H1 (cell line): Measurements from ENCODE around the gene ARID4A. TPM values are rescaled to one million over a fixed set of nuclear protein-coding genes. Genes with fewer than 3 reads are reported as not detected.
"Not testable (repeated sequence)": the region's sequence is repeated elsewhere in the genome, so short reads cannot be mapped to it uniquely, and the experiment has no call there.

ENCODE experiments used
- CTCF ChIA-PET: fragments of 300-600 bp; sonication (Branson Sonifier 250); formaldehyde crosslinking; loops from one replicate; lab custom pipeline; 2021; ENCODE audit not compliant: partially characterized antibody; lab: Charles Lee
- POLR2A ChIA-PET: fragments of 300-600 bp; sonication (Branson Sonifier 250); formaldehyde crosslinking; loops from one replicate; lab custom pipeline; 2021; ENCODE audit warnings: inconsistent platforms; ENCODE audit not compliant: partially characterized antibody; lab: Charles Lee
- DNase-seq, 2 experiments: peaks; one replicate each; pipeline versions ENCODE4 v3.0.0 to v3.0.0-alpha.2; 2010 to 2022; ENCODE audit warnings: low spot score in 2 of 2, low read depth in 1 of 2, mixed read lengths in 1 of 2
- FAIRE-seq: peaks from 2 replicates; lab custom pipeline; 2011; peaks lifted over from hg19 to GRCh38; lab: Jason Lieb, UNC
- H2AFZ ChIP-seq: 2 replicates; pipeline ENCODE4 v1.8.1; 2012; ENCODE audit warnings: low read length, inconsistent platforms
- H2AK5ac ChIP-seq: 2 replicates; pipeline ENCODE4 v1.6.1; 2013; ENCODE audit warnings: low read depth, low read length
- H2BK120ac ChIP-seq: replicated peaks from 2 replicates; pipeline ENCODE3; 2013; ENCODE audit warnings: low read depth, low read length, inconsistent platforms
- H2BK12ac ChIP-seq: 2 replicates; pipeline ENCODE4 v1.6.1; 2013; ENCODE audit warnings: low read depth, low read length
- H2BK15ac ChIP-seq: 2 replicates; pipeline ENCODE4 v1.6.1; 2013; ENCODE audit warnings: low read length
- H2BK20ac ChIP-seq: 2 replicates; pipeline ENCODE4 v1.6.1; 2013; ENCODE audit warnings: low read length
- H2BK5ac ChIP-seq: 2 replicates; pipeline ENCODE4 v1.6.1; 2013; ENCODE audit warnings: low read depth, low read length
- H3K14ac ChIP-seq: 2 replicates; pipeline ENCODE4 v1.6.1; 2013; ENCODE audit warnings: inconsistent platforms; ENCODE audit not compliant: insufficient read length
- H3K18ac ChIP-seq: 2 replicates; pipeline ENCODE4 v1.6.1; 2013; ENCODE audit warnings: low read length; ENCODE audit errors: extremely low read depth
- H3K23ac ChIP-seq: 2 replicates; pipeline ENCODE4 v1.6.1; 2013; ENCODE audit warnings: inconsistent platforms; ENCODE audit not compliant: insufficient read length
- H3K23me2 ChIP-seq: 2 replicates; pipeline ENCODE4 v1.6.1; 2013; ENCODE audit warnings: low read depth, low read length
- H3K27ac ChIP-seq: 2 replicates; pipeline ENCODE4 v1.6.1; 2011; ENCODE audit warnings: low read depth, low read length, inconsistent platforms
- H3K27me3 ChIP-seq, 4 experiments: replicated peaks in 1 of 4; 1 replicate in 1 of 4; 2 replicates in 3 of 4; pipeline versions ENCODE4 v1.6.1 to v1.8.1; 2011 to 2013; ENCODE audit warnings: low read length in 3 of 4, mild to moderate bottlenecking in 3 of 4, inconsistent platforms in 2 of 4, mixed read lengths in 2 of 4, moderate library complexity in 1 of 4; ENCODE audit not compliant: control insufficient read depth in 3 of 4, insufficient read depth in 3 of 4; ENCODE audit errors: extremely low read depth in 1 of 4
- H3K36me3 ChIP-seq, 4 experiments: 2 replicates each; pipeline versions ENCODE4 v1.6.1 to v1.8.1; 2011 to 2013; ENCODE audit warnings: mild to moderate bottlenecking in 4 of 4, low read length in 3 of 4, moderate library complexity in 2 of 4, control low read depth in 1 of 4, inconsistent platforms in 1 of 4; ENCODE audit not compliant: insufficient read depth in 4 of 4, control insufficient read depth in 2 of 4
- H3K4ac ChIP-seq: replicated peaks from 2 replicates; pipeline ENCODE3; 2013; ENCODE audit warnings: low read length, low read depth, mixed read lengths, inconsistent platforms; ENCODE audit not compliant: insufficient read length
- H3K4me1 ChIP-seq, 4 experiments: replicated peaks in 1 of 4; 1 replicate in 1 of 4; 2 replicates in 3 of 4; pipeline versions ENCODE4 v1.6.1 to v1.8.1; 2011 to 2013; ENCODE audit warnings: low read length in 3 of 4, inconsistent platforms in 2 of 4, mixed read lengths in 1 of 4; ENCODE audit not compliant: insufficient read depth in 4 of 4, control insufficient read depth in 3 of 4
- H3K4me2 ChIP-seq, 2 experiments: 2 replicates each; pipeline versions ENCODE4 v1.6.1 to v1.8.1; 2011 to 2013; ENCODE audit warnings: low read depth in 2 of 2, low read length in 2 of 2, control low read depth in 1 of 2, inconsistent platforms in 1 of 2, mild to moderate bottlenecking in 1 of 2; ENCODE audit not compliant: insufficient read depth in 1 of 2
- H3K4me3 ChIP-seq, 4 experiments: fragments of 200-600, 300-600 bp in 1 of 4; sonication (generic), shearing (Covaris generic), sonication (Bioruptor Twin) in 1 of 4; 2 replicates each; pipeline versions ENCODE4 v1.5.1 to v1.8.1; 2011 to 2016; ENCODE audit warnings: low read length in 4 of 4, low read depth in 3 of 4, control low read depth in 2 of 4, inconsistent platforms in 2 of 4, mild to moderate bottlenecking in 2 of 4, mixed read lengths in 1 of 4, moderate library complexity in 1 of 4; ENCODE audit not compliant: insufficient read depth in 2 of 4; ENCODE audit errors: extremely low read depth in 1 of 4
- H3K56ac ChIP-seq: replicated peaks from 2 replicates; pipeline ENCODE3; 2013; ENCODE audit warnings: low read depth, mild to moderate bottlenecking, mixed read lengths, low read length, inconsistent platforms; ENCODE audit not compliant: insufficient read length
- H3K79me1 ChIP-seq: 2 replicates; pipeline ENCODE4 v1.6.1; 2013; ENCODE audit warnings: low read depth, low read length, control low read depth
- H3K79me2 ChIP-seq, 2 experiments: 2 replicates each; pipeline versions ENCODE4 v1.6.1 to v1.8.1; 2012 to 2013; ENCODE audit warnings: low read length in 2 of 2, mild to moderate bottlenecking in 2 of 2, inconsistent platforms in 1 of 2; ENCODE audit not compliant: insufficient read depth in 2 of 2, control insufficient read depth in 1 of 2
- H3K9ac ChIP-seq, 4 experiments: replicated peaks in 1 of 4; 1 replicate in 1 of 4; 2 replicates in 3 of 4; pipeline versions ENCODE4 v1.6.1 to v1.8.1; 2011 to 2013; ENCODE audit warnings: low read depth in 3 of 4, low read length in 3 of 4, control low read depth in 2 of 4, mild to moderate bottlenecking in 2 of 4, moderate library complexity in 2 of 4, inconsistent platforms in 1 of 4; ENCODE audit errors: extremely low read depth in 1 of 4
- H3K9me3 ChIP-seq, 2 experiments: 2 replicates each; pipeline versions ENCODE4 v1.6.1 to v1.8.1; 2012 to 2013; ENCODE audit warnings: mild to moderate bottlenecking in 2 of 2, moderate library complexity in 2 of 2, control low read depth in 1 of 2, inconsistent platforms in 1 of 2, low read depth in 1 of 2, low read length in 1 of 2, mixed read lengths in 1 of 2; ENCODE audit not compliant: insufficient read depth in 2 of 2
- H4K20me1 ChIP-seq, 2 experiments: replicated peaks in 1 of 2; 2 replicates each; pipeline versions ENCODE3 to v1.8.1; 2011 to 2013; ENCODE audit warnings: inconsistent platforms in 2 of 2, low read length in 2 of 2, mild to moderate bottlenecking in 1 of 2; ENCODE audit not compliant: insufficient read depth in 2 of 2, control insufficient read depth in 1 of 2
- H4K5ac ChIP-seq: 2 replicates; pipeline ENCODE4 v1.6.1; 2013; ENCODE audit warnings: low read length, low read depth, mixed read lengths, inconsistent platforms; ENCODE audit not compliant: insufficient read length
- H4K8ac ChIP-seq: 2 replicates; pipeline ENCODE4 v1.8.0; 2013; ENCODE audit warnings: mild to moderate bottlenecking, moderate library complexity, low read length, inconsistent platforms; ENCODE audit not compliant: insufficient read depth; ENCODE audit errors: extremely low read depth
- H4K91ac ChIP-seq: replicated peaks from 2 replicates; pipeline ENCODE3; 2013; ENCODE audit warnings: low read length, mixed read lengths, inconsistent platforms; ENCODE audit not compliant: insufficient read length
- WGBS, 2 experiments: shearing (Covaris generic) in 1 of 2; methylation state at CpG; one replicate each; pipeline versions ENCODE4 v1.1.6 to v1.1.7; 2013 to 2015; ENCODE audit warnings: low lambda C conversion rate in 2 of 2, mixed read lengths in 2 of 2, inconsistent platforms in 1 of 2, low coverage in 1 of 2, missing lambda C conversion rate in 1 of 2; ENCODE audit not compliant: insufficient replicate concordance in 2 of 2, insufficient coverage in 1 of 2, insufficient read length in 1 of 2; ENCODE audit errors: extremely low coverage in 1 of 2, missing lambda C conversion rate in 1 of 2; 5-methylcytosine and 5-hydroxymethylcytosine counted together
- polyA plus RNA-seq, 7 experiments: library from polyadenylated mRNA; depleted of rRNA in 3 of 7; stranded (reverse) in 5 of 7; unstranded in 2 of 7; fragments of >200 nt in 5 of 7; fragments of 200-250 nt in 2 of 7; gene quantifications; 1 replicate in 5 of 7; 2 replicates in 1 of 7; 4 replicates in 1 of 7; pipeline versions ENCODE4 v1.2.1 to v1.2.3, GENCODE V29; 2011 to 2013; ENCODE audit warnings: missing spikeins in 2 of 7, mixed read lengths in 2 of 7
- small RNA-seq: library from polyadenylated mRNA; stranded (forward); fragments of <200 nt; extraction: miRNeasy Mini kit (QIAGEN cat#:217004); gene quantifications from one replicate; pipeline ENCODE3, GENCODE V24; 2013; ENCODE audit not compliant: insufficient read depth
- total RNA-seq: library from RNA; stranded (reverse); fragmentation: NEBNext Ultra II Directional; extraction: Animal tissue kit (Norgen Biotek cat#: 25700); gene quantifications from 2 replicates; pipeline ENCODE4 v1.2.1, GENCODE V29; 2021

The ARID4A gene
- total and polyA plus RNA-seq, 2 of the 8 experiments (the other 6 are each of a cell fraction or from before 2014, with no cell fraction given) = 2.1 to 14.6 TPM

DNA sequence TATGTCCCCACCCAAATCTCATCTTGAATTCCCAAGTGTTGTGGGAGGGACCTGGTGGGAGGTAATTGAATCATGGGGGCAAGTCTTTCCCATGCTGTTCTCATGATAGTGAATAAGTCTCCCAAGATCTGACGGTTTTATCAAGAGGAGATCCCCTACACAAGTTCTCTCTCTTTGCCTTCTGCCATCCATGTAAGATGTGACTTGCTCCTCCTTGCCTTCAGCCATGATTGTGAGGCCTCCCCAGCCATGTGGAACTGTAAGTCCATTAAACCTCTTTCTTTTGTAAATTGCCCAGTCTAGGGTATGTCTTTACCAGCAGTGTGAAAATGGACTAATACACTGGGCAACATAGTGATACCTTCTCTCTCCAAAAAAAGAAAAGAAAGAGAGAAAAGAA is 118.6 kb downstream of the ARID4A start:
- WGBS, 2 experiments = 85% methylated on average over 1 of the region's 1 CpG; no CpG with 5 or more reads in 1 of the 2 experiments
- H3K9me3 ChIP-seq, H3K4ac ChIP-seq, H2AK5ac ChIP-seq, H3K79me1 ChIP-seq, H3K23me2 ChIP-seq, H4K5ac ChIP-seq, H2BK12ac ChIP-seq, H3K56ac ChIP-seq, H3K27ac ChIP-seq, H3K4me1 ChIP-seq, H3K9ac ChIP-seq, H2AFZ ChIP-seq, H3K27me3 ChIP-seq, H2BK120ac ChIP-seq, H4K91ac ChIP-seq, H2BK15ac ChIP-seq, H3K23ac ChIP-seq, H4K20me1 ChIP-seq, H2BK20ac ChIP-seq, H2BK5ac ChIP-seq, H3K79me2 ChIP-seq, H3K14ac ChIP-seq, FAIRE-seq, DNase-seq, H3K18ac ChIP-seq, H3K4me2 ChIP-seq, H3K4me3 ChIP-seq, H4K8ac ChIP-seq: not testable (repeated sequence)
- H3K36me3 ChIP-seq = peaks cover 0 to 43% (median 15%) of the 10 kb centered on the region in 4 experiments; a peak in 6 of 8 replicates
- POLR2A ChIA-PET = interaction anchor here (1.0 kb wide), 1 partner anchor 118 kb away, joined by 3 read pairs; the partner anchor contains the start of gene ARID4A
- CTCF ChIA-PET = interaction anchor here (0.8 to 2.4 kb wide), 2 partner anchors 21 to 83 kb away, joined by 3 to 7 read pairs; partner anchors contain the start of gene TOMM20L

Small RNA genes lying within 50 kb of the gene (small RNA-seq; reads per million reads assigned to genes)
- not detected for gene RNU6-341P

Other genes with a start within 250 kb of the ARID4A start
- gene ARMH4, start 146.3 kb upstream of the ARID4A start, total RNA-seq = 24.8 and 25.4 TPM in 2 replicates
- 6.4 and 7.1 TPM in 2 replicates for gene ARMH4, start 146.3 kb upstream of the ARID4A start, polyA plus RNA-seq (2011; rRNA removed)
- 33.9 and 34.6 TPM in 2 replicates for gene ACTR10, start 98.4 kb upstream of the ARID4A start, total RNA-seq
- gene ACTR10, start 98.4 kb upstream of the ARID4A start, polyA plus RNA-seq (2011; rRNA removed) = 6.9 and 15.4 TPM in 2 replicates
- 283 and 285 TPM in 2 replicates for gene PSMA3, start 53.7 kb upstream of the ARID4A start, total RNA-seq
- 244 and 507 TPM in 2 replicates for gene PSMA3, start 53.7 kb upstream of the ARID4A start, polyA plus RNA-seq (2011; rRNA removed)
- gene TOMM20L, start 97.4 kb downstream of the ARID4A start, total RNA-seq = not detected in 2 replicates
- not detected in 2 replicates for gene TOMM20L, start 97.4 kb downstream of the ARID4A start, polyA plus RNA-seq (2011; rRNA removed)
- gene TIMM9, start 129.0 kb downstream of the ARID4A start, total RNA-seq = 52.2 and 58.2 TPM in 2 replicates
- 12.3 and 24.0 TPM in 2 replicates for gene TIMM9, start 129.0 kb downstream of the ARID4A start, polyA plus RNA-seq (2011; rRNA removed)
- 21.6 and 24.8 TPM in 2 replicates for gene KIAA0586, start 129.2 kb downstream of the ARID4A start, total RNA-seq
- gene KIAA0586, start 129.2 kb downstream of the ARID4A start, polyA plus RNA-seq (2011; rRNA removed) = 3.6 and 7.2 TPM in 2 replicates